K562 (cell line): ENCODE measurements around the gene TSPAN32. TPM values are rescaled to one million over a fixed set of nuclear protein-coding genes. Genes with fewer than 3 reads are reported as not detected.

ENCODE experiments used
- ATAC-seq: fragments of 200-7000 bp; cut with Tn5 transposase; 3 replicates; pipeline ENCODE4 v1.9.1; 2020; ENCODE audit warnings: moderate library complexity
- BruUV-seq: library from RNA; stranded (reverse); fragments of 400-500 nt; replicated peaks from 2 replicates; lab custom pipeline; 2021; lab: Mats Ljungman, UMichigan
- CTCF ChIA-PET: fragments of 300-600 bp; formaldehyde crosslinking; extraction: SDS; loops from one replicate; lab custom pipeline; 2021; ENCODE audit warnings: low intra/inter-chr PET ratio; lab: Yijun Ruan, JAX
- POLR2A ChIA-PET: fragments of 300-600, 350-650 bp; sonication (Branson Sonifier 250); formaldehyde crosslinking; extraction: SDS; loops from one replicate; lab custom pipeline; 2021; ENCODE audit warnings: antibody characterized with exemption, inconsistent platforms; lab: Yijun Ruan, JAX
- DNase-seq, 4 experiments: peaks; one replicate each; pipeline versions ENCODE4 v3.0.0 to v3.0.0-alpha.2; 2011 to 2018; ENCODE audit warnings: low spot score in 3 of 4, mixed read lengths in 3 of 4; ENCODE audit errors: extremely low read depth in 1 of 4
- FAIRE-seq: peaks from 2 replicates; lab custom pipeline; 2011; peaks lifted over from hg19 to GRCh38; lab: Jason Lieb, UNC
- H2AFZ ChIP-seq: 2 replicates; pipeline ENCODE4 v1.6.0; 2011; ENCODE audit warnings: low read depth, low read length, control low read depth, inconsistent platforms
- H3K27ac ChIP-seq: fragments of 200-600 bp; 3 replicates; pipeline ENCODE4 v1.8.0; 2011; ENCODE audit warnings: low read depth, mild to moderate bottlenecking, control low read depth, inconsistent platforms, low read length, moderate library complexity, mixed read lengths; ENCODE audit errors: extremely low read depth
- H3K27me3 ChIP-seq, 2 experiments: fragments of 300-600 bp in 1 of 2; 2 replicates in 1 of 2; 3 replicates in 1 of 2; pipeline versions ENCODE4 v1.6.0 to v1.8.0; 2011; ENCODE audit warnings: inconsistent platforms in 2 of 2, low read length in 2 of 2, mild to moderate bottlenecking in 1 of 2, mixed read lengths in 1 of 2, moderate library complexity in 1 of 2; ENCODE audit not compliant: control insufficient read depth in 2 of 2, insufficient read depth in 2 of 2
- H3K36me3 ChIP-seq: fragments of 300-600 bp; 3 replicates; pipeline ENCODE4 v1.8.0; 2011; ENCODE audit warnings: mild to moderate bottlenecking, low read length, inconsistent platforms; ENCODE audit not compliant: control insufficient read depth, insufficient read depth
- H3K4me1 ChIP-seq, 2 experiments: fragments of 200-600 bp in 1 of 2; replicated peaks in 1 of 2; 2 replicates in 1 of 2; 3 replicates in 1 of 2; pipeline versions ENCODE4 v1.5.1 to v1.8.0; 2011; ENCODE audit warnings: inconsistent platforms in 2 of 2, low read length in 2 of 2, mild to moderate bottlenecking in 1 of 2, mixed read lengths in 1 of 2, moderate library complexity in 1 of 2; ENCODE audit not compliant: control insufficient read depth in 2 of 2, insufficient read depth in 2 of 2
- H3K4me2 ChIP-seq: 2 replicates; pipeline ENCODE4 v1.6.1; 2011; ENCODE audit warnings: low read length, control low read depth, inconsistent platforms, mixed read lengths; ENCODE audit not compliant: insufficient read depth
- H3K4me3 ChIP-seq: fragments of 200-600 bp; sonication (generic), shearing (Covaris generic); 2 replicates; pipeline ENCODE4 v1.5.1; 2016; ENCODE audit warnings: control low read depth, inconsistent platforms
- H3K79me2 ChIP-seq: fragments of 200-600 bp; 3 replicates; pipeline ENCODE4 v1.8.0; 2011; ENCODE audit warnings: low read length, inconsistent platforms; ENCODE audit not compliant: control insufficient read depth, insufficient read depth
- H3K9ac ChIP-seq, 2 experiments: 2 replicates each; pipeline versions ENCODE4 v1.6.0 to v1.6.1; 2011; ENCODE audit warnings: low read depth in 2 of 2, low read length in 2 of 2, control low read depth in 1 of 2, inconsistent platforms in 1 of 2, mild to moderate bottlenecking in 1 of 2, mixed read lengths in 1 of 2; ENCODE audit not compliant: insufficient read depth in 1 of 2
- H3K9me1 ChIP-seq: one replicate; pipeline ENCODE4 v1.6.0; 2011; ENCODE audit warnings: inconsistent platforms, mild to moderate bottlenecking, low read length, moderate library complexity; ENCODE audit not compliant: control insufficient read depth, insufficient read depth
- H3K9me3 ChIP-seq: replicated peaks from 2 replicates; pipeline ENCODE4 v1.5.1; 2011; ENCODE audit warnings: low read depth, low read length, inconsistent platforms; ENCODE audit not compliant: control insufficient read depth, insufficient read depth
- H4K20me1 ChIP-seq: replicated peaks from 2 replicates; pipeline ENCODE4 v1.6.1; 2011; ENCODE audit warnings: low read length, inconsistent platforms, mixed read lengths; ENCODE audit not compliant: control insufficient read depth, insufficient read depth
- EWSR1 ChIP-seq: fragments of 450-650 bp; IDR thresholded peaks from 2 replicates; pipeline ENCODE4 v1.6.1; 2018; ENCODE audit warnings: borderline replicate concordance, mild to moderate bottlenecking, low read depth, moderate library complexity; ENCODE audit not compliant: partially characterized antibody
- GABPA ChIP-seq: fragments of 200-800 bp; sonication (Bioruptor generic); conservative IDR thresholded peaks from 2 replicates; pipeline ENCODE4 v1.6.1; 2016; ENCODE audit warnings: low read depth, missing genetic modification characterization, missing compliant biosample characterization
- HLTF ChIP-seq: fragments of 450-650 bp; IDR thresholded peaks from 2 replicates; pipeline ENCODE4 v1.6.1; 2016
- MCM2 ChIP-seq: fragments of 450-650 bp; IDR thresholded peaks from 2 replicates; pipeline ENCODE4 v1.6.1; 2017; ENCODE audit warnings: low read depth, mild to moderate bottlenecking
- SLC30A9 ChIP-seq: fragments of 250-450 bp; sonication (Bioruptor Pico); IDR thresholded peaks from 2 replicates; pipeline ENCODE4 v1.8.0; 2022; ENCODE audit warnings: mild to moderate bottlenecking, moderate library complexity
- U2AF2 ChIP-seq: fragments of 200-400 bp; formaldehyde crosslinking; optimal IDR thresholded peaks from 2 replicates; pipeline ENCODE3; 2017; ENCODE audit warnings: low read depth, mild to moderate bottlenecking, low read length
- YY1 ChIP-seq, 3 experiments: IDR thresholded peaks; 2 replicates each; pipeline ENCODE4 v1.6.1; 2011; ENCODE audit warnings: low read length in 2 of 3, mild to moderate bottlenecking in 2 of 3, moderate library complexity in 2 of 3, borderline replicate concordance in 1 of 3, control low read depth in 1 of 3, low read depth in 1 of 3; ENCODE audit not compliant: insufficient read depth in 3 of 3, insufficient replicate concordance in 2 of 3, control insufficient read depth in 1 of 3, insufficient read length in 1 of 3; ENCODE audit errors: extremely low read depth in 1 of 3
- ZNF507 ChIP-seq: conservative IDR thresholded peaks from 2 replicates; pipeline ENCODE4 v1.6.1; 2017; ENCODE audit warnings: missing genetic modification characterization, missing compliant biosample characterization
- WGBS: fragments of 100-300 bp; shearing (Covaris generic); methylation state at CpG from one replicate; pipeline ENCODE4 v1.1.6; 2016; ENCODE audit warnings: low coverage, mixed read lengths; ENCODE audit not compliant: insufficient coverage; ENCODE audit errors: missing lambda C conversion rate; 5-methylcytosine and 5-hydroxymethylcytosine counted together
- in situ Hi-C: fragments of 300-500 bp; cut with MboI; formaldehyde crosslinking; loops from 4 replicates; pipeline ENCODE4 v1.15.0; 2018; ENCODE audit warnings: inconsistent platforms, mixed read lengths
- intact Hi-C: fragments of 100-400 bp; cut with micrococcal nuclease; formaldehyde crosslinking; loops from 2 replicates; pipeline ENCODE4 v1.14.2; 2022
- polyA plus RNA-seq, 8 experiments: library from polyadenylated mRNA; depleted of rRNA in 4 of 8; stranded (reverse) in 5 of 8; unstranded in 3 of 8; fragments of >200 nt; fragmentation: Nextera tagmentation in 2 of 8; fragmentation: Illumina TruSeq in 1 of 8; extraction: Ambion mirVana in 2 of 8; extraction: Trizol in 1 of 8; gene quantifications; 2 replicates each; pipeline versions ENCODE4 v1.2.1 to v1.2.3, GENCODE V29; 2011 to 2014; ENCODE audit warnings: inconsistent platforms in 1 of 8, missing spikeins in 1 of 8
- total RNA-seq, 7 experiments: library from RNA; depleted of rRNA in 6 of 7; stranded (reverse); fragments of >200 nt in 6 of 7; fragmentation: Illumina TruSeq in 2 of 7; extraction: Trizol in 2 of 7; gene quantifications; 2 replicates each; pipeline versions ENCODE4 v1.2.1 to v1.2.3, GENCODE V29; 2011 to 2021; ENCODE audit warnings: low replicate concordance in 1 of 7
- TF ChIP-seq, protein P1 (sequence below): fragments of 450-650 bp; conservative IDR thresholded peaks from 2 replicates; pipeline ENCODE4 v1.6.1; 2016; ENCODE audit warnings: missing genetic modification characterization, low read depth, mild to moderate bottlenecking, missing compliant biosample characterization, moderate library complexity
- TF ChIP-seq, protein P2 (sequence below), 2 experiments: fragments of 450-650 bp; IDR thresholded peaks; 2 replicates each; pipeline ENCODE4 v1.6.1; 2016

The TSPAN32 gene
- total and polyA plus RNA-seq, 9 of the 15 experiments (the other 6 are each of a cell fraction or from before 2014, with no cell fraction given), result 0.21 to 7.3 (median 2.6) TPM

- peaks cover 0 to 41% of the 10 kb centered on the region in 2 experiments; a peak in 1 of 5 replicates for H3K4me1 ChIP-seq
- H3K36me3 ChIP-seq, result no peaks in the 10 kb centered on the region
- FAIRE-seq (no peak), ATAC-seq (no peak), DNase-seq (no peak)
- H3K27ac ChIP-seq, result no peak overlapping the region
- peaks cover 27 to 76% of the 10 kb centered on the region in 2 experiments for H3K27me3 ChIP-seq
- no peak overlapping the region for H3K4me2 ChIP-seq
- H3K4me3 ChIP-seq, result no peak overlapping the region
- ChIA-PET CTCF (no interaction called here), POLR2A (no interaction called here)
- BruUV-seq, result no TSS peak
- H3K79me2 ChIP-seq, result no peaks in the 10 kb centered on the region
- H3K9ac ChIP-seq, result no peak overlapping the region
- H4K20me1 ChIP-seq, result peaks cover 12% of the 10 kb centered on the region; the same call in 1 of the 2 replicates
- in situ Hi-C loops, result no loop called here
- WGBS, result 2% methylated on average over 5 of the region's 8 CpGs
- H2AFZ ChIP-seq, result no peak overlapping the region
- intact Hi-C loops, result no loop called here
- no peaks in the 10 kb centered on the region for H3K9me1 ChIP-seq
- no peaks in the 10 kb centered on the region for H3K9me3 ChIP-seq
- TF ChIP-seq, protein P1, sequence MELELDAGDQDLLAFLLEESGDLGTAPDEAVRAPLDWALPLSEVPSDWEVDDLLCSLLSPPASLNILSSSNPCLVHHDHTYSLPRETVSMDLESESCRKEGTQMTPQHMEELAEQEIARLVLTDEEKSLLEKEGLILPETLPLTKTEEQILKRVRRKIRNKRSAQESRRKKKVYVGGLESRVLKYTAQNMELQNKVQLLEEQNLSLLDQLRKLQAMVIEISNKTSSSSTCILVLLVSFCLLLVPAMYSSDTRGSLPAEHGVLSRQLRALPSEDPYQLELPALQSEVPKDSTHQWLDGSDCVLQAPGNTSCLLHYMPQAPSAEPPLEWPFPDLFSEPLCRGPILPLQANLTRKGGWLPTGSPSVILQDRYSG (tag), result no peak
- TF ChIP-seq MCM2, result no peak
- no peak for TF ChIP-seq EWSR1
- no peak for TF ChIP-seq YY1 (IDR thresholded peaks at IDR 0.05; ENCODE audit: borderline replicate concordance in 1 of 3, control insufficient read depth in 1 of 3, extremely low read depth in 1 of 3, insufficient read depth in 3 of 3, insufficient read length in 1 of 3, insufficient replicate concordance in 2 of 3, low read depth in 1 of 3, low read length in 2 of 3)
- TF ChIP-seq SLC30A9, result no peak
- no peak for TF ChIP-seq U2AF2
- TF ChIP-seq, protein P2, sequence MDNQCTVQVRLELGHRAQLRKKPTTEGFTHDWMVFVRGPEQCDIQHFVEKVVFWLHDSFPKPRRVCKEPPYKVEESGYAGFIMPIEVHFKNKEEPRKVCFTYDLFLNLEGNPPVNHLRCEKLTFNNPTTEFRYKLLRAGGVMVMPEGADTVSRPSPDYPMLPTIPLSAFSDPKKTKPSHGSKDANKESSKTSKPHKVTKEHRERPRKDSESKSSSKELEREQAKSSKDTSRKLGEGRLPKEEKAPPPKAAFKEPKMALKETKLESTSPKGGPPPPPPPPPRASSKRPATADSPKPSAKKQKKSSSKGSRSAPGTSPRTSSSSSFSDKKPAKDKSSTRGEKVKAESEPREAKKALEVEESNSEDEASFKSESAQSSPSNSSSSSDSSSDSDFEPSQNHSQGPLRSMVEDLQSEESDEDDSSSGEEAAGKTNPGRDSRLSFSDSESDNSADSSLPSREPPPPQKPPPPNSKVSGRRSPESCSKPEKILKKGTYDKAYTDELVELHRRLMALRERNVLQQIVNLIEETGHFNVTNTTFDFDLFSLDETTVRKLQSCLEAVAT (IDR thresholded peaks at IDR 0.05), result no peak
- TF ChIP-seq GABPA (tag), result no peak
- no peak for TF ChIP-seq HLTF
- TF ChIP-seq ZNF507, result no peak
Observed at GRCh38 chr11:2259466-2259830, 42.4 kb upstream of the TSPAN32 start.
